ENCODE data around the gene OR2V2.
"Not testable (repeated sequence)": the region's sequence is repeated elsewhere in the genome, so short reads cannot be mapped to it uniquely, and the experiment has no call there.

The OR2V2 gene

GRCh38 chr5:181146927-181147636, at the start of gene OR2V2:
OR2V2 (plus strand) TSS chr5:181147586; CDS start chr5:181154943, 7,357 bp downstream.
- in situ Hi-C loops (cut with MboI; ENCODE audit: low sequenced_read_pairs), result not testable (repeated sequence)

GRCh38 chr5:181097759-181098491, 49.5 kb upstream of the OR2V2 start:
- in situ Hi-C loops (cut with MboI; ENCODE audit: low sequenced_read_pairs), result not testable (repeated sequence)

- in situ Hi-C loops (cut with MboI; ENCODE audit: low sequenced_read_pairs), result no loop called here
These were observed 48.4 kb upstream of the OR2V2 start for GRCh38 chr5:181098762-181099601.

GRCh38 chr5:181099602-181100086, 47.7 kb upstream of the OR2V2 start:
- in situ Hi-C loops (cut with MboI; ENCODE audit: low sequenced_read_pairs), result no loop called here

GRCh38 chr5:181100121-181100875, 47.1 kb upstream of the OR2V2 start:
- in situ Hi-C loops (cut with MboI; ENCODE audit: low sequenced_read_pairs), result no loop called here

- in situ Hi-C loops (cut with MboI; ENCODE audit: low sequenced_read_pairs), result not testable (repeated sequence)
These were observed 46.2 kb upstream of the OR2V2 start for GRCh38 chr5:181101030-181101641.

GRCh38 chr5:181101930-181102674, 45.3 kb upstream of the OR2V2 start:
- in situ Hi-C loops (cut with MboI; ENCODE audit: low sequenced_read_pairs), result not testable (repeated sequence)

GRCh38 chr5:181104259-181104568, 43.2 kb upstream of the OR2V2 start:
- in situ Hi-C loops (cut with MboI; ENCODE audit: low sequenced_read_pairs), result not testable (repeated sequence)

GRCh38 chr5:181104606-181105390, 42.6 kb upstream of the OR2V2 start:
- in situ Hi-C loops (cut with MboI; ENCODE audit: low sequenced_read_pairs), result not testable (repeated sequence)

GRCh38 chr5:181105391-181106025, 41.9 kb upstream of the OR2V2 start:
- in situ Hi-C loops (cut with MboI; ENCODE audit: low sequenced_read_pairs), result no loop called here

- in situ Hi-C loops (cut with MboI; ENCODE audit: low sequenced_read_pairs), result no loop called here
These were observed 39.7 kb upstream of the OR2V2 start for GRCh38 chr5:181107699-181108098.

- in situ Hi-C loops (cut with MboI; ENCODE audit: low sequenced_read_pairs), result no loop called here
These were observed 38.7 kb upstream of the OR2V2 start for GRCh38 chr5:181108578-181109165.

- in situ Hi-C loops (cut with MboI; ENCODE audit: low sequenced_read_pairs), result no loop called here
These were observed 37.8 kb upstream of the OR2V2 start for GRCh38 chr5:181109489-181110013.

GRCh38 chr5:181111010-181111409, 36.4 kb upstream of the OR2V2 start:
- in situ Hi-C loops (cut with MboI; ENCODE audit: low sequenced_read_pairs), result no loop called here

GRCh38 chr5:181112476-181112875, 34.9 kb upstream of the OR2V2 start:
- in situ Hi-C loops (cut with MboI; ENCODE audit: low sequenced_read_pairs), result no loop called here

- in situ Hi-C loops (cut with MboI; ENCODE audit: low sequenced_read_pairs), result not testable (repeated sequence)
These were observed 33.8 kb upstream of the OR2V2 start for GRCh38 chr5:181113572-181113971.

GRCh38 chr5:181114284-181114843, 33.0 kb upstream of the OR2V2 start:
- in situ Hi-C loops (cut with MboI; ENCODE audit: low sequenced_read_pairs), result no loop called here
